ENCODE results near the gene EDEM2. TPM values are rescaled to one million over a fixed set of nuclear protein-coding genes. Genes with fewer than 3 reads are reported as not detected.
"Not testable (repeated sequence)": the region's sequence is repeated elsewhere in the genome, so short reads cannot be mapped to it uniquely, and the experiment has no call there.

The EDEM2 gene
- total RNA-seq, 3 donors from 2014 or later, result 14.0 to 16.9 (median 16.7) TPM

DNA sequence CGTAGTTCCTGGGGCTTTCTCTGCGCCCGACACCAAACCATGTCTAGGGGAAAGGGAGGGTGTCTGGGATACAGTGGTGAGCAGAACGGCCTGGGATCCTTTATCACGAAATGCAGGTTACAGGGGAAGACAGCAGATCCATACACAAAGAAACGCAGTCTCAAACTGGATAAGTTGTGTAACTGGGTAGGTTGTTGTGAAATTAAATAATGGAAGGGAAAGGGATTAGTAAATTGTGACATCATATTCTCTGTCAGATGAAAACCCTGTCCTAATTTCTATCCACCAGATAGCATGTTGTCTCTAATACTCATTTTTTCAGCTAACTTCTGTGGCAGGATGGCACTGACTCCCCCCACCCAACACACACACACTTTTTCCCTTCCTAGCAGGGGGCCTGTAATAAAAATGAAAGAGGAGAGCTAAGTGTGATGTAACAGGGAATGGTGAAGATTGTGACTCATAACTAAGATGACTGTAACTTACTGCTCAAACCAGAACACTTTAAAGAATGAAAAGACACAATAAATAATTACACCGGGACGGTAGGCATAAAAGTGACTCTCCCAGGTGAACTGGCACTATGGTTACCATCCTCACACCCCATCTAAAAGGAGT lies 53.8 kb downstream of the EDEM2 start:
- peaks cover 4% of the 10 kb centered on the region for H3K36me3 Mint-ChIP-seq (ENCODE audit: insufficient read depth)
- no peaks in the 10 kb centered on the region for H3K9me3 Mint-ChIP-seq
- DNase-seq (peak; percentile 30), ATAC-seq (peak; percentile 36 to 58)
- no peaks in the 10 kb centered on the region for H3K27me3 Mint-ChIP-seq (ENCODE audit: low read depth)
- H3K4me1 Mint-ChIP-seq (ENCODE audit: low read depth), result peaks cover 41% of the 10 kb centered on the region
- peak overlapping the region; percentile 91 for H3K4me3 Mint-ChIP-seq

DNA sequence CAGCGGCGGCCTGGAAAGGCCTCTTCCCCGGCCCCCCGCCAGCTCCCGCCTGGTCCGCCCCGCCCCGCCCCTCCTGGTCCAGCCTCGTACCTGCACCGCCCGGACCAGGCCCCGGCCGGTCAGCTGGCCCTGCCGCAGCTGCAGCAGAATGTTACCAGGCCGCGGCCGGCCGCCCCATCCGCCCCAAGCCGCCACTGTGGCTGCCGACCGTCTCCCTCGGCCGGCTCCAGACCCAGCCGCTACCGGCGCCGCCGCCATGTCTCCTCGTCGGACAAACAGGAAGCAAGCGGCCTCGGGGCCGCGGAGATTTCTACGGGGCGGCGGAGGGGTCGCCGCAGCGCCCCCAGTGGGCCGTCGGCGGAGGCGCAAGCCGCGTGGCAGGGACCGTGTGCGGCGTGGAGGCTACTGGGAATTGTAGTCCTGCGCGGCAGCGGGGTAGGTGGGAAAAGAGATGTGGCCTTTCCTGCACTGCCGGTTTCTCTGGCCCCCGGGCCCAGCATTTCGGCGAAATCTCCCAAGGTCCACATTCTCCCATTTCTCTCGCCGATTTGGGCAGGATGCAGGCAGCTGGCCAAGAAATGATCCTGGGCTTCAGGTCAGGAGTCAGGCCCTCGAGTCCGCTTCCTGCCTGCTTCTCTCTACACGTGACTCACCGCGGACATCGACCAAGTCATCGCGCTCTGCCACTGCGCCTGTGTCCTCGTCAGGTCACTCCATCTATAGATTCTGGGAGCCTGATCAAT lies 54.4 kb downstream of the EDEM2 start, which contains the start of gene TRPC4AP:
TSS of gene TRPC4AP (minus strand) at position 284 of the 743 bp plus-strand sequence. CDS start at position 258, 26 bp downstream.
- Mint-ChIP-seq H3K36me3 (ENCODE audit: insufficient read depth) (peaks cover 4% of the 10 kb centered on the region), H3K4me1 (ENCODE audit: low read depth) (peaks cover 48% of the 10 kb centered on the region), H3K4me3 (peak within 1 kb of the TSS; percentile 91), H3K9me3 (no peaks in the 10 kb centered on the region), H3K27me3 (ENCODE audit: low read depth) (no peaks in the 10 kb centered on the region)
- ATAC-seq, result peak; percentile 89 to 92
- peak; percentile 85 for DNase-seq

DNA sequence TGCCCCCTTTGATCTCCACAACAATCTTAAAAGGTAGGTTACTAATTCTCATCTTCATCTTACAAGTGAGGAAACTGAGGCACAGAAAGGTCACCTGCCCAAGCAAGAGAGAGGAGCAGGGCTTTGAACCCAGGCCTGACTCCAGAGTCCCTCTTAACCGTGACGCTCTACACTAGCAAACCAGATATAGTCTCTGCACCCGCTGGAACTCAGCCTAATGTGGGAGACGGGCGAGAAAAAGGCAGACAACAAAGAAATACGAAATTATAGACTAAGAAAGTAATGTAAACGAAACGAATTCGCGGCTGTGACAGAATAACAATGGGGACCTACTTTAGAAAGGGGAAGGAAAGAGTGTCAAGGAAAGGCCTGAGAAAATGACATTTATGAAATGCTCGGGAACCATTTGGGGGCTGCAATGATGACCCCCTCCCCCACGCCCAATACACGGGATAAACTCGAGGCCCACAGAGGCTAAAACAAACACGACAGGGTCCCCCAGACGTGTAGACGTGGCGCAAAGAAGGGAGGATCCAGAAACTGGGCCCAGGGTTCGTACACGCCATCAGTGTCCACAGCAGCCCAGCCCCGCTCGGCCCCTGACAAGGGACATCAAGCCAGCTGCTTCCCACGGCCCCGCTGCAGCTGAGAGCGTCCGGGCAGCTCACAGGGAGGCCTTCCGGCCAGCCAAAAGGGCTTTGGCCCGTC lies 55.2 kb downstream of the EDEM2 start:
- peaks cover 7% of the 10 kb centered on the region for H3K36me3 Mint-ChIP-seq (ENCODE audit: insufficient read depth)
- H3K4me3 Mint-ChIP-seq, result peak overlapping the region; percentile 91
- no peaks in the 10 kb centered on the region for H3K9me3 Mint-ChIP-seq
- ATAC-seq (peak; percentile 7 to 15), DNase-seq (no peak)
- H3K4me1 Mint-ChIP-seq (ENCODE audit: low read depth), result peaks cover 52% of the 10 kb centered on the region
- no peaks in the 10 kb centered on the region for H3K27me3 Mint-ChIP-seq (ENCODE audit: low read depth)

DNA sequence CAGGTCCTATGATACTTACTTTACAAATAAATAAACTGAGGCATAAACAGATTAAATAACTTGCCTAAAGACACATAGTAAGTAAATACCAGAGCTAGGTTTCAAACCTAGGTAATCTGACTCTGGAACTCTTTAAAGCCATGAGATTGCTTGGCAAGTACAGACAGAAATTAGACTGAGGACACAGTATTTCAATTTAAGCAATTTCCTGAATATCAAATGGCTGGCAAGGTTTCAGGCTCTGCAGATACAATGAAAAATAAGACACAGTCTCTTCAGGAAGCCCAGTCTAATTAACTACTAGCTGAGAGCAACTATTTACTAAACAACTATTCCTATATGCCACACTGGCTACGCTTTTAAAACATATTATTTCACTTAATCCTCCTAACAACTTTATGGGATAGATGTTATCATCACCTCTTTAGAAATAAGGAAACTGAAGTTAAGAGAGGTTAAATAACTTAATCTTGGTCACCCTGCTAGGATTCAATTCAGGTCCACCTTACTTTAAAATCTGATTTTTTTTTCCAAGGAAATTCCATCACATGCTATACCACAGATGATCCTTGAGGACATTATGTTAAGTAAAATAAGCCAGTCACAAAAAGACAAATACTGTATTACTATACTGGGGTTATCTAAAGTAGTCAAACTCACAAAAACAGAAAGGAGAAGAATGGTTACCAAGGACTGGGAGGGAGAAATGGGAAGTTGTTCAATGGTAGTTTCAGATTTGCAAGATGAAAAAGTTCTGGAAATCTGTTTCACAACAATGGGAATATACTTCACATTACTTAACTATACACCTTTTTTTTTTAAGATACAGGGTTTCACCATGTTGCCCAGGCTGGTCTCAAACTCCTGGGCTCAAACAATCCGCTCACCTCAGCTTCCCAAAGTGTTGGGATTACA lies 58.6 kb downstream of the EDEM2 start:
- Mint-ChIP-seq H3K4me3 (no peak overlapping the region), H3K27me3 (ENCODE audit: low read depth) (no peaks in the 10 kb centered on the region), H3K36me3 (ENCODE audit: insufficient read depth) (peaks cover 10% of the 10 kb centered on the region), H3K9me3 (no peaks in the 10 kb centered on the region), H3K4me1 (ENCODE audit: low read depth) (peaks cover 60% of the 10 kb centered on the region)
- no peak for ATAC-seq
- no peak for DNase-seq

DNA sequence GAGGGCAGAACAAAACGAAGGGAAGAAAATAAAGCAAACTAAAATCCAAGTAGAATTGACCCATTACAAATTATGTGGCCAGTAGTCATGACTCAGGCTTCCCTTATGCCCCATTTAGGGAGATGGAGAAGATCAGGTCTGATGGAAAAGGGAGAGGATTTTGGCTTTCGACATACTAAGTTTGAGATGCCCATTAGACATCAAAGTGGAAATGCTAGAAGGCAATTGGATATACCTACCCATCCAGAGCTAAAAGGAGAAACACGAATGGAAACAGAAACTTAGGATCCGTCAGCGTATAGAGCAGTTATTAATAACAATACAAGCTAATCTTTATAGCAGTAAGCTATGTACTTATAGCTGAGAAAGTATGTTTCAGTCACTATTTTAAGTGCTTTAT lies 59.3 kb downstream of the EDEM2 start:
- DNase-seq (no peak), ATAC-seq (no peak)
- H3K4me1 Mint-ChIP-seq (ENCODE audit: low read depth), result peaks cover 55% of the 10 kb centered on the region
- no peaks in the 10 kb centered on the region for H3K9me3 Mint-ChIP-seq
- no peaks in the 10 kb centered on the region for H3K27me3 Mint-ChIP-seq (ENCODE audit: low read depth)
- no peak overlapping the region for H3K4me3 Mint-ChIP-seq
- H3K36me3 Mint-ChIP-seq (ENCODE audit: insufficient read depth), result peaks cover 10% of the 10 kb centered on the region

DNA sequence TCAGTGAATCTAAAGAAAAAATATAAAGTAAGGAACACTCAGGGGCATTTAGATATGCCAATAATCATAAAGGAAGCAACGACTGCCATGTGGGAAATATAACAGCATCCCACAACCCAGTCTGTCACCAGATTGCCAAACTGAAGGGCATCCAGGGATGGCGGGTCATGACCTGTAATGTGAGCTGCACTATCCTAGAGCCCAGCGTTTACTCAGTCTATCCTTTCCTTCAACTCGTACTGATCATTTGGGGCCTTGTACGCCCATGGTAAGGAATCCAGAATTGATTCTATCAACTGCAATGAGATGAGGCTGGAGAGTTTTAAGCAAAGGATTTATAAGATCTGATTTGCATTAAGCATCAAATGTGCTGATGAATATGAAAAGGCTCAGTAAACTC lies 59.8 kb downstream of the EDEM2 start:
- peaks cover 10% of the 10 kb centered on the region for H3K36me3 Mint-ChIP-seq (ENCODE audit: insufficient read depth)
- no peaks in the 10 kb centered on the region for H3K27me3 Mint-ChIP-seq (ENCODE audit: low read depth)
- peaks cover 57% of the 10 kb centered on the region for H3K4me1 Mint-ChIP-seq (ENCODE audit: low read depth)
- no peak overlapping the region for H3K4me3 Mint-ChIP-seq
- H3K9me3 Mint-ChIP-seq, result no peaks in the 10 kb centered on the region
- no peak for ATAC-seq
- DNase-seq, result no peak

DNA sequence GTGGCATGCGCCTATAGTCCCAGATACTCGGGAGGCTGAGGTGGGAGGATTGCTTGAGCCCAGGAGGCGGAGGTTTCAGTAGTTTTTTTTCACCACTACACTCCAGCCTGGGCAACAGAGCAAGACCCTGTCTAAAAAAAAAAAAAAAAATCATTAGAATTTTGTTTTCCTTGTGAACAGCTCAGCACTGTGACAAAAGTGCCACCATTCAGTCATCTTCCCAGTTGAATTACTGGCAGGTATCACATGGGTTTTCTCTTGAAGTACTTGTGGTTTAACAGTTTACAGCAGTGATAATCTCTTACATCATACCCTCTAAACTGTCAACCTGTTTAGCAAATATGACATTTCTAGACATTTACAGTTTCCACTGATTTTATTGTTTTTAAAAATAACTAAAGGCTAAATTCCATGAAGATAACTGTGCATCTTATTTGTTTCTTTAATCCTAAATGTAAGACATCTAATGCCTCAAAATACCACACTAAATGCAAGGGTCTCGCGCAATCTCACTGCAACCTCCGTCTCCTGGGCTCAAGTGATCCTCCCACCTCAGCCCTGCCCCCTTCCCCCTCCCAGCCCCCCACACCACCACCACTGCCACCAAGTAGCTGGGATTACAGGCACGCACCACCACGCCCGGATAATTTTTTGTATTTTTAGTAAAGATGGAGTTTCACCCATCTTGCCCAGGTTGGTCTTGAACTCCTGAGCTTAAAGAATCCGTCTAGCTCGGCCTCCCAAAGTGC lies 61.5 kb downstream of the EDEM2 start:
- no peak for DNase-seq
- H3K4me3 Mint-ChIP-seq, result no peak overlapping the region
- no peaks in the 10 kb centered on the region for H3K9me3 Mint-ChIP-seq
- peaks cover 59% of the 10 kb centered on the region for H3K4me1 Mint-ChIP-seq (ENCODE audit: low read depth)
- peaks cover 10% of the 10 kb centered on the region for H3K36me3 Mint-ChIP-seq (ENCODE audit: insufficient read depth)
- no peaks in the 10 kb centered on the region for H3K27me3 Mint-ChIP-seq (ENCODE audit: low read depth)
- ATAC-seq, result peak; percentile 86 to 94

DNA sequence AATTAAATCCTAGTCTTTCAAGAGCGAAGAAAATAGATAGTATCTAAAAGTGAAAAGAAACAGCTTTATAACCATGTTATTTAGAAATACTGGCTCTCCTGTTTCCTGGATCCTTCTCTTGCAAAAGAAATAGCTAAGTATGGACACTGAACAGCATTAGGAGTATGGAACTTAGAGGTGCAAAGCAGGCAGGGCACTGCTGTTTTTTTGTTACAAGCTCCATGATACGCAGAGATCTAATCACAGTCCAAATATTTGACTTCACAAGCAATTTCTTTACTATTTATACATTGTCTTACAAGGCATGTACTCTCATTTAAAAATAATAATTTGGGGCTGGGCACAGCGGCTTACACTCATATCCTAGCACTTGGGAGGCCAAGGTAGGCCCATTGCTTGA lies 62.1 kb downstream of the EDEM2 start:
- Mint-ChIP-seq H3K27me3 (ENCODE audit: low read depth) (no peaks in the 10 kb centered on the region), H3K36me3 (ENCODE audit: insufficient read depth) (peaks cover 10% of the 10 kb centered on the region), H3K4me1 (ENCODE audit: low read depth) (peaks cover 60% of the 10 kb centered on the region), H3K9me3 (no peaks in the 10 kb centered on the region), H3K4me3 (no peak overlapping the region)
- no peak for DNase-seq
- no peak for ATAC-seq

DNA sequence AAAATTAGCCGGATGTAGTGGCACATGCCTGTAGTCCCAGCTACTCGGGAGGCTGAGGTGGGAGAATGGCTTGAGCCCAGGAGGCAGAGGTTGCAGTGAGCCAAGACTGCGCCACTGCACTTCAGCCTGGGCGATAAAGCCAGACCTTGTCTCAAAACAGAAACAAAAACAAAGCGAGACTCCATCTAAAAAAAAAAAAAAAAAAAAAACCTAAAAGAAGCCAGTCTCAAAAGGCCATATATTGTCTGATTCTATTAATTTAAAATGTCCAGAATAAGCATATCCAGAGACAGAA lies 66.8 kb downstream of the EDEM2 start:
- not testable (repeated sequence) for H3K27me3 Mint-ChIP-seq (ENCODE audit: low read depth); DNase-seq; H3K4me3 Mint-ChIP-seq; ATAC-seq; H3K9me3 Mint-ChIP-seq
- Mint-ChIP-seq H3K4me1 (ENCODE audit: low read depth) (peaks cover 43% of the 10 kb centered on the region), H3K36me3 (ENCODE audit: insufficient read depth) (peaks cover 24% of the 10 kb centered on the region)

DNA sequence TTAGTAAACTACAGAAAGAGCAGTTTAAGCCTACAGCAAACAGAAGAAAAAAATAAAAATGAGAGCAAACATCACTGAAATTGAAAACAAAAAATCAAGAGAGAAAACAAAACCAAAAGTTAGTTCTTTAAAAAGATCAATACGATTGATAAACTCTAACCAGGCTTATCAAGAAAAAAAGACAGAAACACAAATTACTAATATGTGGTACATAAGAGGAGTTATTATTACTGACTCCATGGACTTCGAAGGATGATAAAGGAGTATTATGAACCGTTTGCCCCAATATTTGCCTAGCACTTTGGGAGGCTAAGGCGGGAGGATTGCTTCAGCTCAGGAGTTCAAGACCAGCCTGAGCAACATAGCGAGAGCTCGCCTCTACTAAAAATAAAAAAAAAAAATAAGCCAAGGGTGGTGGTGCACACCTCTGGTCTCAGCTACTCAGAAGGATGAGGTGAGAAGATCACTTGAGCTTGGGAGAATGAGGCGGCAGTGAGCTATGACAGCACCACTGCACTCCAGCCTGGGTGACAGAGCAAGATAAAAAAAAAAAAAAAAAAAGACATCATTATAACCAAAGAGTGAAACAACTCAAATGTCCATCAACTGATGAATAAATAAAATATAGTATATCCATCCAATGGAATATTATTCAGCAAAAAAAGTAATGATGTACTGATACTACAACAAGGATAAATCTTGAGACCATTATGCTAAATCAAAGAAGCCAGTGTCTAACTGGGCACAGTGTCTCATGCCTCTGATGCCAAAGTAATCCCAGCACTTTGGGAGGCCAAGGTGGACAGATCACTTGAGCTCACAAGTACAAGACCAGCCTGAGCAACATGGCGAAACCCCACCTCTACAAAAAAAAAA lies 67.4 kb downstream of the EDEM2 start:
- DNase-seq (no peak), ATAC-seq (peak in 1 of 2 donors; percentile 30)
- Mint-ChIP-seq H3K4me3 (peak overlapping the region; percentile 38), H3K9me3 (no peaks in the 10 kb centered on the region), H3K36me3 (ENCODE audit: insufficient read depth) (peaks cover 29% of the 10 kb centered on the region), H3K4me1 (ENCODE audit: low read depth) (peaks cover 38% of the 10 kb centered on the region), H3K27me3 (ENCODE audit: low read depth) (no peaks in the 10 kb centered on the region)

DNA sequence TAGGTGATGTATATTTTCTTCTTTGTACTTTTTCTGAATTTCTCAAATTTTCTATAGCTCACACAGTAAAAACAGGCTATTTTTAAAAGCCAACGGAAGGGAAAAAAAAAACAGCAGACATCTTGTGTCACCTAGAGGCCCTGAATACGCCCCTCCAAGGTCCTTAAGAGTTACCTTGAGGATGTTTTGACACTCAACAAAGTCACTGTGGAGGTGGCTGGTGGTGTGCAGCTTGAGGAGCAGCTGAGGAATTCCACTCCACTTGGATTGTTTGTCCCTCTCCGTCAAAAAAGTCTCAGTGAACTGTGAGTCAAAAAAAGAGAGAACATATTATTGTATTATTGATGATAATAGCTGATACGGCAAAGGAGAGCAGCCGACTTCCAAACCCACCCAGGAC lies 69.3 kb downstream of the EDEM2 start:
- H3K4me3 Mint-ChIP-seq, result no peak overlapping the region
- H3K9me3 Mint-ChIP-seq, result no peaks in the 10 kb centered on the region
- ATAC-seq, result no peak
- H3K4me1 Mint-ChIP-seq (ENCODE audit: low read depth), result peaks cover 34% of the 10 kb centered on the region
- H3K27me3 Mint-ChIP-seq (ENCODE audit: low read depth), result no peaks in the 10 kb centered on the region
- no peak for DNase-seq
- peaks cover 38% of the 10 kb centered on the region for H3K36me3 Mint-ChIP-seq (ENCODE audit: insufficient read depth)

DNA sequence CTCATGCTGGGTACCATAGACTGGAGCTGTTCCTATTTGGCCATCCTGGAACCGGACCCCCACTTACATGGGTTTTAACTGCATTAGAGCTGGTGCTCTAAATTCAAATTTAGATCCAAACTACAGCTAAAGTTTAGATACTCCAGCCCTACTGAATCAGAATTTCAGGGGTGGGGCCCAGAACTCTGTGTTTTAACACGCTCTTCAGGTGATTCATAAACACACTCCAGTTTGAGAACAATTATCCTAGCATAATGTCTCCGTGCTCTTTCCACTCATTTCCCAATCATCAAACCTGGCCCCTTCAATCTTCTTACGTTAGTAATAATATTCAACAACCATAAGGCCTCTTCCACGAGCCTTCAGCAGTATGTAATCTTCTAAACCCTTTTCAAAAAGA lies 69.8 kb downstream of the EDEM2 start:
- H3K4me1 Mint-ChIP-seq (ENCODE audit: low read depth), result peaks cover 31% of the 10 kb centered on the region
- H3K9me3 Mint-ChIP-seq, result no peaks in the 10 kb centered on the region
- H3K4me3 Mint-ChIP-seq, result no peak overlapping the region

More for the DNA sequence above, 69.8 kb downstream of the EDEM2 start:
- no peak for DNase-seq
- Mint-ChIP-seq H3K36me3 (ENCODE audit: insufficient read depth) (peaks cover 42% of the 10 kb centered on the region), H3K27me3 (ENCODE audit: low read depth) (no peaks in the 10 kb centered on the region)
- no peak for ATAC-seq
